Measurements from ENCODE around the gene ERBB4. TPM values are rescaled to one million over a fixed set of nuclear protein-coding genes. Genes with fewer than 3 reads are reported as not detected.

Gene ERBB4
- total RNA-seq, 1 donor, result 5.8 TPM

- H3K4me3 ChIP-seq (ENCODE audit: low read depth, low read length), result no peak overlapping the region
- DNase-seq (ENCODE audit: low read depth), result no peak
- TF ChIP-seq CTCF (IDR thresholded peaks at IDR 0.05; ENCODE audit: insufficient read depth, low read length), result no peak
These were observed 360.9 kb downstream of the ERBB4 start for GRCh38 chr2:212177724-212178123.

- no peak for DNase-seq (ENCODE audit: low read depth)
- TF ChIP-seq CTCF (IDR thresholded peaks at IDR 0.05; ENCODE audit: insufficient read depth, low read length), result no peak
These were observed 362.5 kb downstream of the ERBB4 start for GRCh38 chr2:212176151-212176550.

GRCh38 chr2:212173756-212174510 lies 364.7 kb downstream of the ERBB4 start:
- DNase-seq (ENCODE audit: low read depth), result no peak
- H3K4me3 ChIP-seq (ENCODE audit: low read depth, low read length), result no peak overlapping the region
- TF ChIP-seq CTCF (IDR thresholded peaks at IDR 0.05; ENCODE audit: insufficient read depth, low read length), result no peak

More at GRCh38 chr2:212176151-212176550, 362.5 kb downstream of the ERBB4 start:
- no peak overlapping the region for H3K4me3 ChIP-seq (ENCODE audit: low read depth, low read length)

- no peak overlapping the region for H3K4me3 ChIP-seq (ENCODE audit: low read depth, low read length)
- DNase-seq (ENCODE audit: low read depth), result no peak
- TF ChIP-seq CTCF (IDR thresholded peaks at IDR 0.05; ENCODE audit: insufficient read depth, low read length), result no peak
These were observed 365.3 kb downstream of the ERBB4 start for GRCh38 chr2:212173331-212173730.

- TF ChIP-seq CTCF (IDR thresholded peaks at IDR 0.05; ENCODE audit: insufficient read depth, low read length), result no peak
- H3K4me3 ChIP-seq (ENCODE audit: low read depth, low read length), result no peak overlapping the region
- DNase-seq (ENCODE audit: low read depth), result no peak
These were observed 368.2 kb downstream of the ERBB4 start for GRCh38 chr2:212170382-212170781.

- DNase-seq (ENCODE audit: low read depth), result no peak
- no peak overlapping the region for H3K4me3 ChIP-seq (ENCODE audit: low read depth, low read length)
- TF ChIP-seq CTCF (IDR thresholded peaks at IDR 0.05; ENCODE audit: insufficient read depth, low read length), result no peak
These were observed 380.5 kb downstream of the ERBB4 start for GRCh38 chr2:212158081-212158480.

GRCh38 chr2:212157012-212157411 lies 381.6 kb downstream of the ERBB4 start:
- DNase-seq (ENCODE audit: low read depth), result peak; percentile 45
- no peak for TF ChIP-seq CTCF (IDR thresholded peaks at IDR 0.05; ENCODE audit: insufficient read depth, low read length)
- H3K4me3 ChIP-seq (ENCODE audit: low read depth, low read length), result no peak overlapping the region

Data from fibroblast of the aortic adventitia (primary cell).